Mucosa of descending colon (tissue), 3 donors: Measurements from ENCODE around the gene SNRPA. TPM values are rescaled to one million over a fixed set of nuclear protein-coding genes. Genes with fewer than 3 reads are reported as not detected.

Experiments
- ATAC-seq: fragments of 200-7000 bp; cut with Tn5 transposase; one replicate; pipeline ENCODE4 v1.9.1; 2020; ENCODE audit warnings: mild to moderate bottlenecking, moderate library complexity
- DNase-seq, 3 donors: peaks; one replicate each; pipeline ENCODE4 v3.0.0-alpha.2; 2020
- H3K36me3 ChIP-seq: fragments of 200-600 bp; one replicate; pipeline ENCODE4 v1.8.0; 2021; ENCODE audit warnings: low read depth, mild to moderate bottlenecking
- H3K4me1 ChIP-seq: fragments of 200-600 bp; one replicate; pipeline ENCODE4 v1.8.0; 2021; ENCODE audit warnings: low read depth, mild to moderate bottlenecking
- H3K4me3 ChIP-seq: fragments of 200-600 bp; one replicate; pipeline ENCODE4 v1.8.0; 2021; ENCODE audit warnings: mild to moderate bottlenecking
- H3K9me3 ChIP-seq: fragments of 200-600 bp; one replicate; pipeline ENCODE4 v1.8.0; 2021; ENCODE audit warnings: mild to moderate bottlenecking
- CTCF ChIP-seq: fragments of 200-600 bp; IDR thresholded peaks from one replicate; pipeline ENCODE4 v1.8.0; 2022; ENCODE audit warnings: antibody characterized with exemption, mild to moderate bottlenecking
- intact Hi-C, 2 donors: fragments of 100-400 bp; cut with DNase I in 1 of 2; cut with micrococcal nuclease in 1 of 2; formaldehyde crosslinking; loops; one replicate each; pipeline versions ENCODE4 v1.11.0 to v1.11.1; 2022; cut with DNase I, micrococcal nuclease
- total RNA-seq, 3 donors: library from RNA; stranded (reverse); fragmentation: NEBNext Ultra II Directional in 2 of 3; extraction: Animal tissue kit (Norgen Biotek cat#: 25700) in 2 of 3; gene quantifications; one replicate each; pipeline versions ENCODE4 v1.2.1 to v1.2.4, GENCODE V29; 2021 to 2023
- donor health status: DM: no; HTN: no; CAD: no; lungs with moderate emphysema.
- donor health status: DM: no; HTN: no; CAD: no.
- donor health status: DM: no; HTN: yes; CAD: no.

Gene SNRPA
- total RNA-seq, 3 donors from 2014 or later = 54.0 to 81.7 (median 59.9) TPM

- Histone ChIP-seq H3K4me3 (no peak overlapping the region), H3K9me3 (no peaks in the 10 kb centered on the region), H3K36me3 (peaks cover 24% of the 10 kb centered on the region), H3K4me1 (peaks cover 38% of the 10 kb centered on the region)
- ATAC-seq (peak; percentile 47), DNase-seq (peak; percentile 73 to 78 (median 77))
- TF ChIP-seq CTCF = no peak
- intact Hi-C loops = no loop called here
Observed at GRCh38 chr19:40754611-40755247, 3.7 kb downstream of the SNRPA start.

- DNase-seq = no peak
- no peak for TF ChIP-seq CTCF
- intact Hi-C loops = no loop called here
- H3K4me3 ChIP-seq = no peak overlapping the region
- no peaks in the 10 kb centered on the region for H3K9me3 ChIP-seq
- peaks cover 24% of the 10 kb centered on the region for H3K36me3 ChIP-seq
- ATAC-seq = no peak
- H3K4me1 ChIP-seq = peaks cover 36% of the 10 kb centered on the region
Observed at GRCh38 chr19:40755248-40755624, 4.2 kb downstream of the SNRPA start.

DNA sequence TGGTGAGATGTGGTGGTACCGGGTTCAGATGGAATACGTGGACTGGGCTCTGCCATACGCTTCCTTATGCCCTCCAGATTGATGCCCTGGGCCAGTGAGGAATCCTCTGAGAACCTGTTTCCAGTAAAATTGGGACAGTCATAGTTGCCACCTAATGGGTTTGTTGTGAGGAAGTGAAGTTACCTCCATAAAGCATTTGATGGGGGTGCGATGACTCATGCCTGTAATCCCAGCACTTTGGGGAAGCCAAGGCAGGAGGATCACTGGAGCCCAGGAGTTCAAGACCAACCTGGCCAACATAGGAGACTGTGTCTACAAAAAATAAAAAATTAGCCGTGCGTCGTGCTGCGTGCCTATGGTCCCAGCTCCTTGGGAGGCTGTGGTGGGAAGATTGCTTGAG, 4.8 kb downstream of the SNRPA start:
- H3K36me3 ChIP-seq = peaks cover 18% of the 10 kb centered on the region
- H3K4me3 ChIP-seq = no peak overlapping the region
- peaks cover 36% of the 10 kb centered on the region for H3K4me1 ChIP-seq
- H3K9me3 ChIP-seq = no peaks in the 10 kb centered on the region
- DNase-seq (no peak), ATAC-seq (no peak)
- intact Hi-C loops = no loop called here
- no peak for TF ChIP-seq CTCF

DNA sequence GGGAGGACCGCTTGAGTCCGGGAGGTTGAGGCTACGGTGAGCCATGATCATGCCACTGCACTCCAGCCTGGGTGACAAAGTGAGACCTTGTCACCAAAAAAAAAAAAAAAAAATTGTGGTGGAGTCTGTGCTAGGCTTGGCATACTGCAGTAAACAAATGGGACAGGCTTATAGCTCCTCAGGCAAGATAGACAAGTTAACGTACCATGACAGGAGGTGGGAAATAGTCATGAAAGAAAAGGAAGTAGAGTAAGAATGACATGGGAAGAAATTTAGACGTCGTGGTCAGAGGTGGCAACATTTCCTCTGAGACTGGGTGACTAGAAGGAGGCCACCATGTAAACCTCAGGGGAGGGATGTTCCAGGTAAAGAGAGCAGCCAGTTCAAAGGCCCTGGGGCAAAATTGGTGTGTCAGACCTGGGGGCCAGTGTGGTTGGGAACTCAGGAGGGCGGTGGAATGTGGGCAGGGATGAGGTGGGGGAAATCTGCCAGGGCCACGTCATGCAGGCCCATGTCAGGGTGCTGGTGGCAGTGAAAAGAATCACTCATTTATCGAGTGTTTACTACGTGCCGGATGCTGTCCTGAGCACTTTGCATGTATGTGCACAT, 5.6 kb downstream of the SNRPA start:
- intact Hi-C loops = no loop called here
- no peak for ATAC-seq
- no peaks in the 10 kb centered on the region for H3K9me3 ChIP-seq
- peaks cover 36% of the 10 kb centered on the region for H3K4me1 ChIP-seq
- TF ChIP-seq CTCF = no peak
- DNase-seq = no peak
- no peak overlapping the region for H3K4me3 ChIP-seq
- peaks cover 16% of the 10 kb centered on the region for H3K36me3 ChIP-seq

GRCh38 chr19:40758491-40758890, 7.5 kb downstream of the SNRPA start:
- DNase-seq (no peak), ATAC-seq (no peak)
- peaks cover 26% of the 10 kb centered on the region for H3K36me3 ChIP-seq
- peaks cover 25% of the 10 kb centered on the region for H3K4me1 ChIP-seq
- TF ChIP-seq CTCF = no peak
- no peaks in the 10 kb centered on the region for H3K9me3 ChIP-seq
- intact Hi-C loops = no loop called here
- no peak overlapping the region for H3K4me3 ChIP-seq
